GM18867 (cell line): ENCODE measurements around the gene CLIC2.

ENCODE experiments used
- ATAC-seq: cut with Tn5 transposase; IDR thresholded peaks from one replicate; pipeline ENCODE4 v1.9.1; 2021; ENCODE audit warnings: mild to moderate bottlenecking, moderate library complexity; ENCODE audit not compliant: unreplicated experiment

CLIC2 gene

DNA sequence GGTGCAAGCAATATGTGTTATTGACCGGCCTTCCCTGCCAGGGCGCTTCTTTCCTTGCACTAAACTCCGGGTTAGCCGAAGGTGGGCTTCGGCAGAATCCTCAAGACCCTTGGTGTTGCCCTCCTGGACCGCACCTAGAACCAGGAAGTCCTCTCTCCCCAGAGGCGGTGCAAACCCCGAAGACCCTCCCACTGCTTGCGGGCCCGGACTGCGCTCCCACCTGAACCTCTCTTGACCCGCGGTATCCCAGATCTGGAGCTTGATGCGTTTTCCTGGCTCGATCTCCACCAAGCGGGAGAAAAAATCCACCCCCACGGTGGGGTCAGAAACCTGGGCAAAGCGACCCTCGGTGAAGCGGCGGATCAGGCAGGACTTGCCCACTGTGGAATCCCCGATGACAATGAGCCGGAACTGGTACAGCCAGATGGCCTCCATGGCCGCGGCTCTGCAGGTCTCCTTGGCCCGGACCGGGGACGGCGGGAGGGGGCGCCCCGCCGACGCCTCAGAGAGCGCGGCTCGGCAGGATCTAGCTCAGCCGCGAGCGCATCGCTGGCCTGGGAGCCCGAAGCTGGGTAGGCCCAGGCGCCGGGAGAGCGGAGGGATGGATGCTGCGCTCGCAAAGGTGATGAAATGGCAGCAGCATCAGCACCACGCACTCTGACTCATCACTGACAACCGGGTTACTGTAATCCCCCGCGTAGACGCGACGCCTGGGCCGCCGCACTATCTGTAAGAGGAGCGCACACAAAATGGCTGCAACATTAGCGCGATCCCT lies 70.4 kb downstream of the CLIC2 start, which contains the start of gene RAB39B:
RAB39B (minus strand) TSS at position 638 of the 775 bp plus-strand sequence; CDS start at position 435, 203 bp downstream.
- peak; percentile 90 for ATAC-seq

DNA sequence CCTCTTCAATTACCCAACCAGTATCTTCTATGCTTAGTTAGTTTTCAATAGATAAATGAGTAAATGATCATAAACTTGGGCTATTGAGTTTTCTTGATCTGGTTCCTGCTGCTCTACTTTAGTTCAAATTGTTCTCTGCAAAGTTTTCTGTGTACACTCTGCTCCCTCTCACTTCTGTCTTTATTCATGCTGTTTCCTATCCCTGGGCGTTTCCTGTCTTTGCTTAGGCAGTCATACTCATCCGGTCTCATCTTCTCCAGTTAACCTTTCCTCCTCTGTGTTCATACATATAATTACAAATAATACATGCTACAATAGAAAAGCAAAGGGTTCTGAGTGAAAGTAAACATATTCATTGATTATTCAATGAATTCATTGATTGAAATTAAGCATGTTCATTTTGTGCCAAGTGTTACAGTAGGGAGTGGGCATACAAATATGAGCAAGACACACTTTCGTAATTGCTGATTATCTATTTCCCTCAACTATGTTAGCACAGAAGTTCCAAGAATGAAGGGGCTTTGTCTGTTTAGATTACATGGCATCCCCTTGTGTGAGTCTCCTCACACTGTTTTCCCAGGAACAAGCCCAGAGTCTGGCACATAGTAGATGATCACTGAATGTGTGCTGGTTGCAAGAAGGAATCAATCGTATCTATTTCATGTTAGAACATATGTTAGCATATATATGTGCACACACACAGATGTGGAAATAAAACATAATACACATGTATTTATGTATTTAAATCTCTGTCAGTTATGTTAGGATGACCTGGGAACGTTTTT lies 71.3 kb downstream of the CLIC2 start:
- no peak for ATAC-seq

DNA sequence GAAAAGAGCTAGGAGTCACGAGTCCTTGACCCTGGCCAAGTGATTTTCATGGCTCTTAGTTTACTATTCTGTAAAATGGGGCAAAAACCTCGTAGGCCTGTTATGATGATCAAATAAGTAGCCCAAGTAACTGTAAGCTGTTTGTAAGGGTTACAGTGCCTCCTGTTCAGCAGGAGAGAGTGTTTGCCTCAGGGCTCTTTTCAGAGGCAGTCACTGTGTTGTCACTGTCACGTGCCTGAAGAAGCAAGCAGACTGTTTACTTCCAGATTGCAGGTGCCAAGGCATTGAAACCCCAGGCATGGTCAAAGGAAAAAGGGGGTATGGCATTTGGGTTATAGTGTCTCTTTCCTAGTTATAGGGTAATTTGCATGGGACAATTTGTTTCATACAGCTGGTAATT lies 74.7 kb downstream of the CLIC2 start:
- ATAC-seq: no peak

DNA sequence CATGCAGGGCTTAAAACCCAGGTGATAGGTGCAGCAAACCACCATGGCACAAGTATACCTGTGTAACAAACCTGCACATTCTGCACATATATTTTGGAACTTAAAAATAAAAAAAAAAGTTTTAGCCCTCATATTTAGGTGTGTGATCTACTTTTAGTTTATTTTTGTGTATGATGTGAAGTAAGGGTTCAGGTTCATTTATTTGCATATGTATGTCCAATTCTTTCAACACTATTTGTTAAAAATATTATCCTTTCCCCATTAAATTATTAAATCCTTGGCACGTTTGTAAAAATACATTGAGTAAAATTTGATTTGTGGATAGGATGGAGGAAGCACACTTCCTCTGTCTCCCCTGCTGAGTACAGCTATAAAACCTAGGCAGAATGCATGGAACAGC lies 83.0 kb downstream of the CLIC2 start:
- no peak for ATAC-seq

DNA sequence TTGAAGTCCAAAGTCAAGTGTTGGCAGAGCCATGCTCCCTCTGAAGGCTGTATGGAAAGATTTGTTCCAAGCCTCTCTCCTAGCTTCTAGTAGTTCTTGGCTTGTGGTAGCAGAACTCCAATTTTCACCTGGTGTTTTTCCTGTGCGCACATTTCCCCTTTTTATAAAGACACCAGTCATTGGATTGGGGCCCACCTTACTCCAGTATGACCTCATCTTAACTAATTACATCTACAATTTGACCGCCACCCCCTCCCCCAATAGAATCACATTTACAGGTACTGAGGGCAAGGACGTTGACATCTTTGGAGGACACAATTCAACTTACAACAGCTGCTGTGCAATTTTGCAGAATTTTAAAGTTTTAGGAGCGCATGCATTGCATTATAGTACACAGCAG lies 86.9 kb downstream of the CLIC2 start:
- no peak for ATAC-seq

DNA sequence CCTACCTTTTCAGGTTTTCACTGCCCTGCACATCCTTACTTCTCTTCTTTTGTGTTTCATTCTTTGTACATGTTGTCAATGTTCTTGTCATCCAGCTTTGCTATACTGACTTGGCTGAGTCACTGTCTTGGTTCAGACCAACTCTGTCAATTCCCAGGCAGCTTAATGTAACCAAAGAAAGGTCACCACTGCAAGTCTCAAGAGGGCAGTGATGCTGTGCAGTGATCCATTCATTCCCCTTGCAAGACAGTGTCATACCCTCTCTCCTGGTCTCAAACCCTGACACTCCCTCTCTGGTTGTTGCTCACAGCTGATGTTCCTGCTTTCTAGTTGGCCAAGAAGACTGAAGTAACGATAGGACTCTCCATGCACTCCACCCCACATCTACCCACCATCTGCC lies 87.7 kb downstream of the CLIC2 start:
- no peak for ATAC-seq

DNA sequence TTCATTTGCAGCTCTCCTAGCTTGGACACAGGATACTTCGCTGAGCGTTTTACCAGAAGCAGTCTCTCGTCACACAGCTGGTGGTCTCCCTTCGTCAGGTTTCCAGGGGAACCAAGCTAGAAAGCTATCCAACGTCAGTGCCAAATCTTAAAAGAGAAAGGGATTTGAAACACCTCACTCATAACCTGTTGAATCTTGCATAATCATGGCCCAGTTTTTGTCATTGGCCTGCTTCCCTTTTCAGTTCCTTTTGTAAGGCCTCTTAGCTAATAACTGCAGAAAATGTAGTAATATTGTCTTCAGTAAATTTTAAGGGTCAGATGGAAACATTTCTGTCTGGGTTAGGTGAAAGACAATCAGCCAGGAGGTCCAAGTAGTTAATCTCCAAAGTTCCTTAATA lies 92.1 kb downstream of the CLIC2 start:
- peak; percentile 55 for ATAC-seq

DNA sequence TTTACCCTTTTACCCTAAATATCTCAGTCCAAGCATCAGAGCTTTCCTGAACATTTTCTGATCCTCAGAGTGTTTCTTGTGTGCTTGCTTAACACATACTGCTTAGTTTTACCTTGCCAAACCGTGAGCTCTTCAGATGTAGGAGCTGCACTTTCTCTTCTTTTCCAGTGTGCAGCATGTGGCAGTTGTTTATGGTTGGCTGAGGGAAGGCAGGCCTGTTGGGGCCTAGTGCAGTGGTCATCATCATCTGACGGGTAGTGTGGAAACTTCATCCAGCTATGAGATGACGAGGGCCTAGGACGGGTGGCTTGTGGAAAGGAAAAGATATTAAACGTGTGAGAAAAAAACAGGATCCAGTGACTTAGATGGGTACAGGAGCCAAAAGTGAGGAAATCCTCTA lies 96.7 kb downstream of the CLIC2 start:
- ATAC-seq: no peak

DNA sequence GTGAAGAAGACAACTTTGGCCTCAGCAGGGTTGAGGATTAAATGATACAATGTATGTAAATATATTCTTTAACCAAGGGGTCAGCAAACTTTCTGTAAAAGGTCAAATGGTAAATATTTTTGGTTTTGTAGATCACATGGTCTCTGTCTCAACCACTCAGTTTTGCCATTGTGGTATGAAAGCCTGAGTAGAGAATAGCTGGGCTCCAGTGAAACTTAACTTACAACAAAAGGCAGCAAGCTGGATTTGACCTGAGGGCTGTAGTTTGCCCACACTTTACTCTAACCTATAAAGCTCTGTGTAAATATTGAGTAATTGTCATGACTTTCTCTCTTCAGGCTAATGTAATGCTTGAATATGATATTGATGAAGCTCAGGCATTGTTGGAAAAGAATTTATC lies 98.5 kb downstream of the CLIC2 start:
- ATAC-seq: no peak

DNA sequence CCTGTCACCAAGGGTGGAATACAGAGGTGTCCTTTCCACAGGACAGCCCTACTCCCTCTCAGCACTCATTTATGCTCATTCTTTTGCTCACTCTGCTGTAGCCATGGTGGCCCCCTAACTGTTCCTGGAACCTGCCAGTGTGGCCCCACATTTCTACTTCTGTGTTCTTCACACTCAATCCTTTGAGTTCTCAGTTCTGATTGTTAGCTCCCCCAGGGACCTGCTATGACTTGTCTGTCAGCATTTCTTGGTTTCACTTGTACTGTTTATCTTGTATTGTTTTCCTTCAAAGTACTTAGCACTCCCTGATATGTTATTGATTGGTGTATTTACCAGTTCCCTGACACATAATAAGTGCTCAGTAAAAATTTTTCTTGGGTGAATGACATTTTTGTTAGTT lies 103.3 kb downstream of the CLIC2 start:
- peak; percentile 92 for ATAC-seq
